Uterus (tissue), 2 donors: ENCODE measurements around the gene PTPRE.

ENCODE experiments used
- POLR2A ChIP-seq, 2 donors: fragments of 450-650 bp; IDR thresholded peaks; one replicate each; pipeline ENCODE4 v1.6.1; 2016; ENCODE audit warnings: antibody characterized with exemption in 2 of 2, mild to moderate bottlenecking in 1 of 2, moderate library complexity in 1 of 2
- TF ChIP-seq, protein P1 (sequence below), 4 experiments: fragments of 200-600 bp in 2 of 4; fragments of 450-650 bp in 2 of 4; sonication (generic) in 2 of 4; IDR thresholded peaks; one replicate each; pipeline ENCODE4 v1.5.1; 2016 to 2019; ENCODE audit warnings: antibody characterized with exemption in 4 of 4, mild to moderate bottlenecking in 2 of 4, moderate library complexity in 1 of 4

DNA sequence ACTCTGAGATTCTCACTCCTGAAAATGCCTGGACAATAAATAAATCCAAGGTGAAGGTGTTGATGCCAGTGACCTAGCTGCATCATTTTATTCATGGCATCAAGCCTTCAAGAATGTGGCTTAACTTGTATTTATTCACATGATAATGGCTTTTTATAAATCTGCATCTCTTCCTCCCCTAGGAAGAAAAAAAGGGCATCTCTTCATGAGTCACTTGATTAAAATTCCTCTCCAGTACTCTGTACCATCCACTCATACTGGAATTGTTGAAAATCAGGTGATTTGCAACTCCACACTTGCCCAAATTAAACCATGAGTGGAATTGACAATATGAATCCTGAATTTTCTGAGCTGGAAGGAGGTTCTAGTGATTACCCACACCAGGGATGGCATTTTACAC is 30.2 kb downstream of the PTPRE start:
- TF ChIP-seq, protein P1, sequence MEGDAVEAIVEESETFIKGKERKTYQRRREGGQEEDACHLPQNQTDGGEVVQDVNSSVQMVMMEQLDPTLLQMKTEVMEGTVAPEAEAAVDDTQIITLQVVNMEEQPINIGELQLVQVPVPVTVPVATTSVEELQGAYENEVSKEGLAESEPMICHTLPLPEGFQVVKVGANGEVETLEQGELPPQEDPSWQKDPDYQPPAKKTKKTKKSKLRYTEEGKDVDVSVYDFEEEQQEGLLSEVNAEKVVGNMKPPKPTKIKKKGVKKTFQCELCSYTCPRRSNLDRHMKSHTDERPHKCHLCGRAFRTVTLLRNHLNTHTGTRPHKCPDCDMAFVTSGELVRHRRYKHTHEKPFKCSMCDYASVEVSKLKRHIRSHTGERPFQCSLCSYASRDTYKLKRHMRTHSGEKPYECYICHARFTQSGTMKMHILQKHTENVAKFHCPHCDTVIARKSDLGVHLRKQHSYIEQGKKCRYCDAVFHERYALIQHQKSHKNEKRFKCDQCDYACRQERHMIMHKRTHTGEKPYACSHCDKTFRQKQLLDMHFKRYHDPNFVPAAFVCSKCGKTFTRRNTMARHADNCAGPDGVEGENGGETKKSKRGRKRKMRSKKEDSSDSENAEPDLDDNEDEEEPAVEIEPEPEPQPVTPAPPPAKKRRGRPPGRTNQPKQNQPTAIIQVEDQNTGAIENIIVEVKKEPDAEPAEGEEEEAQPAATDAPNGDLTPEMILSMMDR (IDR thresholded peaks at IDR 0.05), result no peak
- TF ChIP-seq POLR2A (IDR thresholded peaks at IDR 0.05), result no peak
